HG02798 (cell line): ENCODE measurements around the gene PEX1.
"Not testable (repeated sequence)": the region's sequence is repeated elsewhere in the genome, so short reads cannot be mapped to it uniquely, and the experiment has no call there.

Experiments
- ATAC-seq: cut with Tn5 transposase; IDR thresholded peaks from one replicate; pipeline ENCODE4 v1.9.1; 2021; ENCODE audit warnings: mild to moderate bottlenecking; ENCODE audit not compliant: unreplicated experiment, poor library complexity

Gene PEX1

GRCh38 chr7:92508946-92509345 is 19.4 kb downstream of the PEX1 start:
- ATAC-seq = no peak

DNA sequence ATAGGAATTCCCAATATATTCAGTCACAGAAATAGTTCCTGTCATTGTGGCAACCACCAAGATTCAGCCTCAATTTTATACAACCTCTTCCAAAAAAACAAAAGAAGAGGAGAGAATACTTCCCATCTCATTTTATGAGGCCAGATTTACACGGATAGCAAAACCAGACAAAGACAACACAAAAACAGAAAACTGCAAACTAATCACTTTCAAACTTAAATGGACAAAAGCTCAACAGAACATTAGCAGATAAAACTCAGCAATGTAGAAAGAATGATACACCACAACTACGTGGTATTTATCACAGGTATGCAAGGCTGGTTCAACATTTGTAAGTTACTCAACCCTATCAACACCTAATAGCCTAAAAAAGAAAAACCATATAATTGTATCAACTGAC is 22.0 kb downstream of the PEX1 start:
- no peak for ATAC-seq

DNA sequence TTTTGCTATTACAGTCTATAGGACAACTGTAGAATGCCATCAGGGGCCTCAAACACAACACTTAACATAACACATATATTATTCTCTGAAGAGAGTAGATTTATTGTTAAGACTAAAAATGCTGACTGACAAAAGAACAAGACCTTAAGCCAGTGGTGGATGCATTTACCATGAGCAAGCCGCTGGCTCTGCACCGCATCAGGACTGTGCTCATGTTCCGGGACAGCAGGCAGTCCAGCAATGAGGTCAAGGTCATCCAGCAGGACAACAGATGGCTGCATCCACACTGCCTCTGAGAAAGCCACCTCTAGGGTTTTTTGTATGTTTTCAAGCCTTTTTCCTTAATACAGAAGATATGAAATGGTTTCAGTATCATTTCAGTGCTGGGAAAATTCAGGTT is 23.8 kb downstream of the PEX1 start:
- no peak for ATAC-seq

DNA sequence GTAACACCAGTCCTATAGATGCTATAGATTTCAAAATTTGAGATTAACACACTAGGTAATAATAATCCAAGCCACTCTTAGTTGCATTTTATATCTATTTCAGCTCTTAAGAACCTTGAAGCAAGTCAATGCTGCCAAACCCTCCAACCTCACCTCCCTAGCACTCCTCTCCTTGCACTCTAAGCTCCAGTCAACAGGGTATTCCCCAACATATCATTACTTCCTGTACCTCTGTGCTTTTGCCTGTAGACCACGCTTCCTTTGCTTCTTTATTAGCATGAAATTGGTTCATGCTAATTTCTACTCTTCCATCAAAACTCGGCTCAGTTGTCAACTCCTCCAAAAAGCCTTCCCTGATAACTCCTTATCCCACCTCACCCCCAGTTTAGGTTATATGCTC is 24.6 kb downstream of the PEX1 start:
- ATAC-seq = no peak

GRCh38 chr7:92498557-92498956 is 29.8 kb downstream of the PEX1 start:
- no peak for ATAC-seq

DNA sequence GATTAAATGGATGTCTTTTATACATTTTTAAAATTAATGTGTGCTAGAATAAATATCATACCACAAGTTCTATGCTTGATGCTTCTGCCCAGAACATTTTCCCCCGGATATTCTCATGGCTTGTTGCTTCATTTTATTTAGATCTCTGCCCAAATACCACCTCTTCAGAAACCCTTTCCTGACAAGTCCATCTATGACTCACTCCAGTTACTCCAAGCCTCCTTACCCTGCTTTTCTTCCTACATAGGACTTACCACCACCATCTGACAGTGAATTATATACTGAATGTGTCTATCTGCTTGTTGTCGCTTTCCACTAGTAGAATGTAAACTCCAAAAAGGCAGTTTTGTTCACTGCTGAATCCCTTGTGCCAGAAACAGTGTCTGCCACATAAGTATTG is 31.4 kb downstream of the PEX1 start:
- ATAC-seq = no peak

DNA sequence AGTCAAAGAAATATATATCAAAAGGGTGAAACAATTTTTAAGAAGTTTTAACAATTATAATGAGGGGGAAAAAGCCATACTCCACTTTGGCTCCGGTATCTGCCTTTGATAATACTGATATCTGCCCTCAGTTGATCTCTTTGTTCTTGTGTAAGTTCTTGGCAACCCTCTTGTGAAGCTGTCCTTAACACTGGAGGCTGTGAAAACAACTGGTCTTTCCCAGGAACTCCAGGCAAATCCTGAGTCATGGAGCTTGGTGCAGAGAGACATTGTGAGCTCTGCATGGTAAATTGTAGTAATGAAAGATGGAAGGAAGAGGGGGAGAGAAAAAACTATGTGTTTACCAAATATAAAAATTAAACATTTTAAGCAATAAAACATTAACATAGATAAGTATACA is 38.7 kb downstream of the PEX1 start:
- ATAC-seq = no peak

- no peak for ATAC-seq
Observed at GRCh38 chr7:92487804-92488203, 40.5 kb downstream of the PEX1 start.

DNA sequence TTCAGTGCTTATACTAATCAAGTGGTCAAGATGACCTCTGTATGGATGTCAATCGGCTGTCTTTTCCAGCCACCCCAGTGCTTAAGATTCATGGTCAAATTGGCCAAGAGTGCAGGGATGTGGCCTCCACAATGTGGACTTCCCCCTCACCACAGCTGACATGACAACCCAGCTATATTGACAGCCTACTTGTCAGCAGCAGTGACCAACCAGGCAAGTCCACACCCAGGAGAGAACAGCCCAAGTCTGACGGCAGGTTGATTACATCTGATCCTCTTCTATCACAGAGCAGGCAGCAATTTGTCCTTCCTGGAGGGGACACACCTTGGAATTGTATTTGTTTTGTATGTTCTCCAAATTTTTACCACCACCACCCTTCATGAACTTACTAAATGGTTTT is 42.3 kb downstream of the PEX1 start:
- ATAC-seq = no peak

- no peak for ATAC-seq
Observed at GRCh38 chr7:92485267-92485892, 42.9 kb downstream of the PEX1 start.

GRCh38 chr7:92484226-92484625 is 44.1 kb downstream of the PEX1 start:
- not testable (repeated sequence) for ATAC-seq

DNA sequence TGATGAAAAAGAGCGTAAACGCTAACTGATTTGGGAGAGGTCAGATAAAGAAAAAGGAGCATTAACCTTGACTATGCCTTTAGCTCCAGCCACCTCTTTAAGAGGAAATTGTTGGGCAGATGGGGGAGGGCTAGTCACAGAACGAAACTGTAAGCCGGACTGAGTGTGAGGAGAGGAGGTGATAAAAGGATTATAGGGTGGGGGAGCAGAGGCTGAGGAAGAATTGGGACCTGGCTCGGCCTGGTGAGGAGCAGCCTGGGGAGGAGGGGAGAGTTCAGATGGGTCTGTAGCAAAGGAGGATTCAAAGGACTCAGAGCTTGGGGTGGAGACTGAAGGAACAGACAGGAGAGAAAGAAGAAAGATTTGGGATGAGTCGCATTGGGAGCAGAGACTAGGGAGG is 44.7 kb downstream of the PEX1 start:
- ATAC-seq = not testable (repeated sequence)

GRCh38 chr7:92479146-92479545 is 49.2 kb downstream of the PEX1 start:
- not testable (repeated sequence) for ATAC-seq

GRCh38 chr7:92478711-92479110 is 49.6 kb downstream of the PEX1 start:
- no peak for ATAC-seq

DNA sequence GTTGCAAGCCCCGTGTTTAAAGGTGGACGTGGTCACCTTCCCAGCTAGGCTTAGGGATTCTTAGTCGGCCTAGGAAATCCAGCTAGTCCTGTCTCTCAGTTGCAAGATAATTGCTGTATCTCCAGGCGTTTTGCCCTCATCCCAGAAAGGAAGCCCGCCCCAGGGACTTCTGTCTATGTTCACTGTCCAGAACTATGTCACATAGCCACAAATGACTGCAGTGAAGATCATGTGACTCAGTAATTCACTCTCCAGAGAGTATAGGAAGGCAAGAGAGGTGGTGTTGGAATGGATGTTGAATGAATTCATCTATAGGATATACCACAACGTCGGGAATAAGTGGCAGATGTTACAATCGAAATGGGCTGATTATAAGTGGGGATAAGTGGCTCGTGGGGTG is 50.2 kb downstream of the PEX1 start:
- ATAC-seq = no peak

DNA sequence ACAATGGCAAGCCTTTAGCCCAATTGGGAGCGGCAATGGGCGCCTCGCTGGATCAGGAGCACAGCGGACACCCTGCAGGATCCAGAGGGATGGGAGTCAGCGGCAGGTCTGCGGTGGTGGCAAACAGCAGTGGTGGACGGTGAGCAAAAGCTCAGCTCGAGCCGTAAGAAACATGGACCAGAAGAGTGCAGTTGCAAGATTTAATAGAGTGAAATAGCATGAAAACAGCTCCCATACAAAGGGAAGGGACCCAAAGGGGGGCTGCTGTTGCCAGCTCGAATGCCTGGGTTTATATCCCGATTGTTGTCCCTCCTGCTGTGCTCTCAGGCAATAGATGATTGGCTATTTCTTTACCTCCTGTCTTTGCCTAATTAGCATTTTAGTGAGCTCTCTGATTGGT is 50.6 kb downstream of the PEX1 start, which contains the start of gene ERVW-1:
Gene ERVW-1 (minus strand): TSS at position 266 of the 400 bp plus-strand sequence. CDS start 7,565 bp downstream, outside the sequence.
- not testable (repeated sequence) for ATAC-seq

GRCh38 chr7:92475851-92476590 is 52.3 kb downstream of the PEX1 start:
- not testable (repeated sequence) for ATAC-seq

- not testable (repeated sequence) for ATAC-seq
Observed at GRCh38 chr7:92475261-92475770, 53.0 kb downstream of the PEX1 start.

DNA sequence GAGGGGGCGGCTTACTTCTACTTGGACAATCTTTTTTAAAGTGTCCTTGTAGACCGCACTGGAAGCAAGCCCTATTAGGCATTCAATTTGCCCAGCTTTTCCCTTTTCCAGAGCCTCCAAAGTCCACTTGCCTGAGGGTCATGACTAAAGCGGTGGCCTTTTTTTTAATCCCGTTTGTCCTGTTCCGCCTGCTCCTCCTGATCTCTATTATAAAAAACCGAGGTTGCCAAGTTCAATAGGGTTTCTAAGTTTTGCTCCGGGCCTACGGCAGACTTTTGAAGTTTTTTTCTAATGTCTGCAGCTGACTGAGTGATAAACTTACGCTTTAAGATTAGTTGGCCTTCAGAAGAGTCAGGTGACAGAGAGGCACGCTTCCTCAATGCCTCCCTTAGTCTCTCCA is 54.3 kb downstream of the PEX1 start:
- ATAC-seq = not testable (repeated sequence)

DNA sequence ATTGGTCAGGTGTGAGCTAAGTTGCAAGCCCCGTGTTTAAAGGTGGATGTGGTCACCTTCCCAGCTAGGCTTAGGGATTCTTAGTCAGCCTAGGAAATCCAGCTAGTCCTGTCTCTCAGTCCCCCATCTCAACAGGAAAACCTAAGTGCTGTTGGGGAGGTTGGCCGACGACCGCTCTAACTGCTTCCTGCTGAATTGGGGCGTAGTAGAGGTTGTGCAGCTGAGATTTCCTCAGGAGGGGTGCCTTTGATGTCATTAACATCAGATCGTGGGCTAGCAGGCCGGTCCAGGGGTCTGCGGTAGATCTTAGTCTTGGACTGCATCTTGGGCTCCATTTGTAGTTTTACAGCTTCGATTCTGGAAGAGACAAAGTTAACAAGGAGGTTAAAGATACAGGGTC is 59.7 kb downstream of the PEX1 start:
- ATAC-seq = not testable (repeated sequence)

GRCh38 chr7:92466682-92467081 is 61.6 kb downstream of the PEX1 start:
- no peak for ATAC-seq

DNA sequence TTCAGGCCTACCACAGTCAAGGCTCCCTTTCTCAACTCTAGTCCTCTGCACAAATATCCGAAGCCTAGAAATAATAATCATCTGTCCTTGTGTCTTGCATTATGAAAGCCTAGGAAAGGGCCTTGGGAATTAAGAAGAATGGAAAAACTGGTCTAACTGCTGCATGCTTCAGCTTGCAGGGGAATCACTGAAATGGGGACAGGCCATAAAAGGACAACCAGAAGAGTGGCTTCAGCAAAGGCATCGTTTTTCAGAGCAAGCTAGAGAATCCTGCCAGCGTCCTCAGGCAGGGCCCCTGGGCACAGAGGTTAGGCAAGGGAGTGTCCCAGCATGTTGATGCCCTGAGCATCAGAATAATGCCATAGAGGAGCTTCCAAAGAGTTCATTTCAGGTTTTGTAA is 63.8 kb downstream of the PEX1 start:
- ATAC-seq = no peak
